OCI-M2 (cell line): Measurements from ENCODE around the gene PLD5.
"Not testable (repeated sequence)": the region's sequence is repeated elsewhere in the genome, so short reads cannot be mapped to it uniquely, and the experiment has no call there.

Experiments
- DNase-seq: peaks from one replicate; lab custom pipeline; 2025; ENCODE audit not compliant: unreplicated experiment; lab: John Stamatoyannopoulos, UW

PLD5 gene

DNA sequence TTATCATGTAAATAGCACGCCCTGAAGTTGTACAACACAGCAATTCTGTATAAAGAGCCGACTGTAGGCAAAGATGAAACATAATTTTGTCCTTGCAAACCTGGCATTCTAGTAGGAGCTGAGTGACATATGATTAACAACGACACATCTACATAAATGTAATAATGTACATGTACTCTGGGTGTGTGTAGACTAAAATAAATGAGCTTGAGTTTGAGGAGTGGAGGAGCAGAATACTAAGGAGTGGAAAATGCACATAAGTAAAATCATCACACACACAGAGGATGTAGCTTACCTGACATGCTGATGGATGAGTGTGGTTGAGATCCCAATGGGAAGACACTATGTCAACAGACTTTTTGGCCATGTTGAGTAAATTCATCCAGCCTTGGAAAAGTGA, 236.4 kb downstream of the PLD5 start:
- not testable (repeated sequence) for DNase-seq

DNA sequence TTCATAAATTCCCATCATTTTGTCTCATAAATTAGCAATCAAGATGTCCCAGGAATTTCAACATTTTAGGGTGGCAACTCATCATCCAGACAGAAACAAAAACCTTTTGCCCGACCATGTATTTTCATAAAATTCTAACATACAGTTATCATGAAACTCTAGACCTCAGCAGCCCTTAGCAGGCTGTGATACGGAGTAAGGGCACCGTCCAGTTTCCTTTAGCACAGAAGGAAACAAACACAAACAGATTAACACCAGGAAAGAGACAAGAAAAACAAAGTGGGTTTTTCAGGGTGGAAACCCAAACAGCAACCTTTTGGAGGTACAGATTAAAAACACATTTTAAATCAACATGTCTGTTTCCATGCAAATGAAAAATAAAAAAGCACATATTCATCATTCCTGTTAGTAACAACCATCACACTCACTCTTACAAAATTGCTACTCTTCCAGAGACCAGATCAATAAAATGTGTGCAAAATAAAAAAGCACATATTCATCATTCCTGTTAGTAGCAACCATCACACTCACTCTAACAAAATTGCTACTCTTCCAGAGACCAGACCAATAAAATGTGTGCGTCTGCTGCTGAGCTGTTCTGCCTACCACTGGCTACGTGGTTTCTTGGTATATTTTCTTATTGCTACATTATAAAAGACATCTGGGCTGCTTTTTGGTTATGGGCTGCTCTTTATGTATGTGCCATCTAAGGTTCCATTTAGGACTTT, 241.6 kb downstream of the PLD5 start:
- not testable (repeated sequence) for DNase-seq

DNA sequence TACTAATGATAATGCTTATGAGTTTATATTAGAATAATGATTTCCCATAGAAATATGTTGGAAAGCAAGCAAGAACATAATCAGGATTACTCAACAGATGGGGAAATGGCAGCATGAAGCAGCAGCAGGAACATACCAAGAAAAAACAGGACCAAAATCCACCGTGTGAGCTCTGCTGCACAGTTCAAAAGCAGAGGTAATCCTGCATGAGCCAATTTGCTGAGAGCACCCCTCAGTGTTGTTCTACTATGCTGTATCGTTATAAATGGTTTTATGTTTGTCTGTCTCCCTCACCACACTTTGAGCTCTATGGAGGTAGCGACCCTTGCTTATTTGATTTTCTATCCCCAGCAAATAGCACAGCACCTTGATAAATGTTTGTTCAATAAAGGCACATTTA, 246.1 kb downstream of the PLD5 start:
- not testable (repeated sequence) for DNase-seq

DNA sequence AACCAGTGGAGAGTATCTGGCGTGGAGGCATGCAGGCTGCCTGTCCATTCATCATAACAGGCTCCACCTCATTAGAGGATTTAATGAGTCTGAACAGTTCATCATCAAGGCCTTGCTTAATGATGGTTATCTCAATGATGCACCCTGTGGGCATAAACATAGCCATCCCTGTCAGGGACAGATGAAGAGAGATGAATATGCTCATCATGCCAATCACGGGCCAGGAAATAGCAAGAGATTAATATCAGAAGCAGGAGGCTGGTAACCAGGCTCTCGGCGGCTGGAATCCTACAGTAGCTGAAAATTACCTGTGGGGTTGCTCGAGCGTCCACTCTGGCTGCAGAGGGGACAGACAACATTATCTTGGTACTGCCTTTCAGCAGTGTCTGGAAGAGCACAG, 247.7 kb downstream of the PLD5 start:
- not testable (repeated sequence) for DNase-seq

DNA sequence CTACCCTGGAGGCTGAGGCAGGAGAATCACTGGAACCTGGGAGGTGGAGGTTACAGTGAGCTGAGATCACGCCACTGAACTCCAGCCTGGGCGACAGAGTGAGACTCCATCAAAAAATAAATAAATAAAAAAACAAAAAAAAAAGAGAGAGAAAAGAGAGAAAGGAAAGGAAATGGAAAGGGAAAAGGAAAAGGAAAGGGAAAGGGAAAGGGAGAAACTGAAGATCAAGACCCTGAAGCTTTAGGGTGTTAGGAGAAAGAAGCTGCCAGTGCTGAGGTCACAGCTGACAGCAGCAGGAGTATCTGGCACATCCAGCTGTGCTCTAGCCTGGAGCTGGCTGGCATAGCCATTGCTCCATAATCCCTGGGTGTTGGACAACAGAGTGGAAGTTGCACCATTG, 257.5 kb downstream of the PLD5 start:
- not testable (repeated sequence) for DNase-seq

DNA sequence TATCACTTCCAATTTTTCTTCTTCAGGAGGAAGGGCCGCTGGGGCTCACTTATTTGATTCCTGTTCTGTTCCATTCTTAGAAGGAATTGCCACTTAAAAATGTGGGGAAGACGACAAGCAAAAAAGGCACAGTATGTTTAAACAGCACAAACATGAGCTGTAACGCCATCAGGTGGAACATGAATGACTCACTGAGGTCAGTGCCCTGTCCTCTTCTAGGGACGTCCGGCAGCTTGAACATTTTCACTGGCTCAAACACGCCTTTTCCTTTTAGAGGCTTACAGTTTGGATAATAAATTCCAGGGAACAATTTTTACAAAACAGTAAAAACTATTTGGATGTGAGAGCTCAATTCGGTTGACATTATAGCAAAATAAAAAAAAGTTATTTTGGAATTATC, 260.1 kb downstream of the PLD5 start:
- not testable (repeated sequence) for DNase-seq

DNA sequence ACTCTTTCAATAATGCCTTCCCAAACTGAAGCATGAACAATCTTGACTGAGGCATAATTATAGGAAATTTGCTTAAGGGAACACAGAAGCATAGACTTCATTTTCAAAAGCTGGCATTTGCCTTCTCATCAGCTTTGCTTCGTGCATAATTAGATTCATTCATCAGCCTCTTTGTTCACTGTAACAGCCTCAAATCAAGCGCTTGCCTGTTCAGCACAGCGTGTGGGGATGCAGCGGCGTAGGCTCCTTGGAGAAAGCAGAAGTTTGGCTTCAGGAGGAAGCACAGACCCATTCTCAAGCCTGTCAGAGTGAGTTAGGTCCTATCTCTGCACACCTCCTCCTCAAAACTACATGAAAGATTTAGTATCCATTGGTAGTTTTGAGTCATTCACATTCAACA, 279.2 kb downstream of the PLD5 start:
- no peak for DNase-seq

DNA sequence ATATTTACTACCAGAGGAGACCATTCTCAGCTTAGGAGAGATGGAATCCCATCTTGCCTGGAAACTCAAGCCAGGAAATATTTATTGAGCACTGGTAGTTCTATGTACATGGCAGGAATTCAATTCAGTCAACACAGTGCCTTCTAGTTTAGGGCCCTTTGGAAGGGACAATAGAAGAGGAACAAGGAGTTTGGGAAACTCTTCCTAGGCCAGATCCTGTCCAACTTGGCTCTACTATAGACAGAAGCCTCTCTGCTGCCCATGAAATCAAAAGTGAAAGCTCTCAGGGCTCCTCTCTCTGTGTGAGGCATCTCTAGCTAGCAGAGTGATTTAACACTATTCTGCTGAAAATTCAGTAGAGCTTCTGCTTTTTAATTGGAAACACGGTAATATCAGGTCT, 281.0 kb downstream of the PLD5 start:
- no peak for DNase-seq

DNA sequence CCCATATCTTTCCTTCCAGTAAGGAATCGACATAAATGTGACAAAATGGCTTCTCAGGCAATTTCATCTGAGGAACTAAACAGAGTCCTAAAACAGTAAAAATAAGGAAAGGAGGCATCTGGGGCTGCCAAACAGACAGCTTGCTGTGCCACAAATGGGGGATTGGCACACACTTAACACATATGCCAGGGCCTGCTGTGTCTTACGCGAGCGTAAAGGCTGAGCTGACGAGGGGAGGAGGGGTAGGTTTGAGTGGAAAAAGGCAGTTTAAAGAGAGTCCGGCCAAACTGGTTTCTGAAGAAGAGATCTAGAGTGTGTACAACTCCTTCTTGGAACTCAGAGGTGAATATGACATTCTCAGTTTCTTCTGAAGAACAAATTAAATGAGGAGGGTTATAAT, 281.5 kb downstream of the PLD5 start:
- no peak for DNase-seq

DNA sequence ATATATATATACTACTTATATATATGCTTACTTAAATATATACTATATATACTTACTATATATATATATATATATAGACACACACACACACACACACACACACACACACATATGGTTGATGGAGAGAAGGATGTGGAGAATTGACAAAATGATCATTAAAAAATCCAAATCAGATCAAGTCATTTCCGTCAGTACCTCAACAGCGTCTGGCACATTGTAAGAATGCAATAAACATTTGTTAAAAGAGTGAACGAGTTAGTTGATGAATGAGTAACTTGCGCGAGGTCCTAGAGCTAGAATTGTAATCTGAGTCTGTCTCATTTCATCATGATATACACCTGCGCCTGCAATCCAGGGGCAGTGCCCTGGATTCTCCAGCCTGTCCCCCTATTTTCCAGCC, 282.6 kb downstream of the PLD5 start:
- no peak for DNase-seq

DNA sequence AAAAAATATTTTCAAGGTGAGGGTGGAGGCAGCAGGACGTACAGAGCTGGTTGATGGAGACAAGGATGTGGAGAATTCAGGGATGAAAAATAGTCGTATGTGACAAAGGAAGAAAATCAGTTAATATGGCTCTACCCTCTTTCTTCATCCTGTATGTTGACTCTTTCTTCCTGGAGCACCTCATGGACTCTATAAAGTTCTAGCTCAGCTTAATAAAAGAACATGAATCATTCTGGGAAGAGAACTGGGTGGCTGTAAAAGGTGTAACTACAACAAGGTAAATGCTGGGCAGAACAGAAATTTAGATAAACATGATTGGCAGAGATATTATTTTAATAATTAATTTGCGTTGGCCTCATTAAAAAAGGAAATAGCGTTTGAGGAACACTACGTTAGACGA, 283.8 kb downstream of the PLD5 start:
- no peak for DNase-seq

DNA sequence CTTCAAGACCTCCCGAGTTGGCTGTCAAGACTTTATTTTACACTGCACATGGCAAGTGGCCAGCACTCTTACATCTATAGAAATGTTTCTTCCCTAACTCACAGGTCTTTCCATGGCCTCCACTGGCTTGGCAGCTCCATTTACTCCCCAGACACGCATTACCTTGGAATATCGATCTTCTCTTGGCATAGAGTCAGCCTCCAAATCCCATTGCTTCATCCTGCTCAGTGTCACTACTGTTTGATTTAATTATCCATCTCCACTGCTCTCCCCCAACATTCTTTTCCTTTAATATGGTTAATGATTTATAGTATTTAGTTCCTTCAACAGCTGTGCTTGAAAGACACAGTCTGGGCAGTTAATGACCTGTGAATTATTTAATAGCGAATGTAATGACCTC, 284.4 kb downstream of the PLD5 start:
- no peak for DNase-seq

DNA sequence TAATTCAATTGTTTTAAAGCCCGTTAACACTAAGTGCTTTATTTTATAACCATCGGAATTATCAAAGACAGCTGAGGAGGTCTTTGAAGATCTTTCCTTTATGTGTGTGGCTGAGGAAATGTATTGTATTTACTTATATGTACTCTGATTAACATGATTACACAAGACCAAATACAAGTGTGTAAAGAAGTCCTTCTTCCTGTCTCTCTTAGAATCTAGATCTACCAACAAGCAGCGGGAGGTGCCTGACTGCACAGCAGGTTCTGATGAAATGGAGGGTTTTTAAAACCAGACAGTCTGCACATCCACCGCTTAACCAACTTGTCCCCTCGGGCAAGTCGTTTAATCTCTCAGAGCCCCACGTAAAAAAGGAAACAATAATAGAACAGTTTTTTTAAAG, 285.1 kb downstream of the PLD5 start:
- no peak for DNase-seq

DNA sequence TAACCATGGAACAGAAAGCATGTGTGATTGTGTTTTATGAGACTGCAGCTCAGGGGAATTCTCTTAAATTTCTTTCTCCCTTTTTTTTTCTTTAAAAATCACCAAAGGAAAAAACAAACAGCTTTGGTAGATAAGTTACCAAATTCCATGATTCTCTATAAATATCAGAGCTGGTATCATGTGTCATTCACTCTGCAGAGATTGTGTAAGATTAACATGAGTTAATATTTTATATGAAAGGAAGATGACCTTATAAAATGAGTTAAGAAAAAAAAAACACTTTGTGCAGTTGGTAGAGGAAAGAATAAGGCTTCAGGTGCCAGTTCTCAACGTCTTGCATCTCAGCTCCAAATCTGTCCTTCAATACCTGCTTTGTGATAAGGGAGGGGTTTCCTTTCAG, 287.4 kb downstream of the PLD5 start:
- DNase-seq, result no peak

DNA sequence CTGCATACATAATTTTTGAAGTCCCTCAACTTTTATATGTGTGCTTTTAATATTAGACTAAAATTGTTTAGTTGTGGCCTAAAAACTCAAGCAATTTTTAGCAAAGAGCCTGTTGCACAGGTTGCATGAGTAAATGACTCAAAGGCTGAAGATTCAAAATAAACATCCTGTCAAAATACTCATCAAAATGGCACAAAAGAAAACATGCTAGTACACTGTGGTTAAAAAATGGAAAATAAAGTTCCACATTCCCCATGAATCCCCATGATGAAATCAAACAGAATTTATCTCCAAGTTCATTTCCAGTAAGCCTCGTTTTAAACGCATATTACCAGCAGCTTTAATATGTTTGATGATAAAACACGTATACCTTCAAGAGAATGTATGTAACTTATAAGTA, 295.5 kb downstream of the PLD5 start:
- no peak for DNase-seq

DNA sequence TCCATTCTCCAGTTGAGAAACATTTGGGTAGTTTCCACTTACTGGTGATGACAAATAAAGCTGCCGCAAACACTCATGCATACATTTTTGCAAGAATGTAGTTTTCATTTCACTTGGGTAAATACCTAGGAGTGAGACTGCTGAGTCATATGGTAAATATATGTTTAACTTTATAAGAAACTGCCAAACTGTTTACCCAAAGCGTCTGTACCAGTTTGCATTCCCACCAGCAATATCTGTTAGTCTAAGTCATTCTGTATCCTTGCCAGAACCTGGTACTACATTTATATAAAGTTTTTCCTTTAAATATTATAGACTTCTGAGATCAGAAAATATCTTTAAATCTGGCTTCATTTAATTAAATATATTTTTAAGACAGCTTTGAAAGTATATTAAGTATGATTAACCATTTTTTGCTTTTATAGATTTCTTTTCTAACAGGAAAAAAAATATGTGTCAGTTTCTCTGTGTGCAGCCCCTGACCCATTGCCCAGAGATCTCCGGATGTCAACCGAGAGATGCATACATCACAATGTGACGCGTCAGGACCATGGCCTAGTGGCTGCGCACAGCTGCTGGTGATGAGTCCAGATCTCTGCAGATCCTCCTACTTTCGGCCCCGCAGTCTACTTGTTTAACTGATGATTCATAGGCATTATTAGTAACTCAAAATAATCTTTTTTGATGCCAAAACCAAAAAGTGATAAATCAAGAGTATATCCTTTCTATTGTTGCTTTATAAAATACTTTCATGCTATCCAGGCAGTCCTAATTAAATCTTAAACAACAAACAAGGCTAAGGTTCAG, 298.5 kb downstream of the PLD5 start:
- DNase-seq, result no peak

DNA sequence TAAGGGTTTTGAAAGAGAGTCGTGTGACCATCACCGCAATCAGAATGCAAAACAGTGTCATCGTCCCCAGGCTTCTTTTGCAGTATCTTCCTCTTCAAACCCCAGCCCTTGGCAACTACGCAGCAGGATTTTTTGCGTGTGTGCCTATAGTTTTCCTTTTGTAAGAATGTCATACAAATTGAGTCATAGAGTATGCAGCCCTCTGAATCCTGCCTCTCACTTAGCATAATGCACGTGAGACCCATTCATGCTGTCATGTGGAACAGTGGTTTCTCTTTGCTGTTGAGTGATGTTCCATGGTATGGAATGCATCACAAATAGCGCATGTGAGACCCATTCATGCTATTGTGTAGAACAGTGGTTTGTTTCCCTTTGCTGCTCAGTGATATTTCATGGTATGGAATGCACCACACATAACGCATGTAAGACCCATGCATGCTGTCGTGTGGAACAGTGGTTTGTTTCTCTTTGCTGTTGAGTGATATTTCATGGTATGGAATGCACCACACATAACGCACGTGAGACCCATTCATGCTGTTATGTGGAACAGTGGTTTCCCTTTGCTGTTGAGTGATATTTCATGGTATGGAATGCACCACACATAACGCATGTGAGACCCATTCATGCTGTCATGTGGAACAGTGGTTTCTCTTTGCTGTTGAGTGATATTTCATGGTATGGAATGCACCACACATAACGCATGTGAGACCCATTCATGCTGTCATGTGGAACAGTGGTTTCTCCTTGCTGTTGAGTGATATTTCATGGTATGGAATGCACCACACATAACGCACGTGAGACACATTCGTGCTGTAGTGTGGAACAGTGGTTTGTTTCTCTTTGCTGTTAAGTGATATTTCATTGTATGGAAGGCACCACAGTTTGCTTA, 299.4 kb downstream of the PLD5 start:
- DNase-seq, result not testable (repeated sequence)

DNA sequence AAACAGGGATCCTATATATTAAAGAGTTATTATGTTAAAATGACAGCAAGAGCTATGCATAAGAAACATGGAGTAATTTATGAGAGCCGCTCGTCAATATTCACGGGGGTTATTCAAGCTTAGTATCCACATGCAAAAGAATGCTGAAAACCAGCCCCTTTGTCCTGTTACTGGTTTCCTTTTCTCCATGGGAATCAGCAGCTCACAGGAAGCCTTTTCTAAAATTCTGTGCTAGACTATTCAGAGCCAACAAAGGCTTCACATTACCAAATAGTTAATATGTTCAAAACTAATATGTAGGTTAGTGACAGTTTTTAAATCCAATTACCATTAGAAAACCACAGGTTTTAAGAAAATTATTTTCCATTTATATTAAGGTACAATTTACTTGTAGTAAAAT, 300.0 kb downstream of the PLD5 start:
- no peak for DNase-seq

DNA sequence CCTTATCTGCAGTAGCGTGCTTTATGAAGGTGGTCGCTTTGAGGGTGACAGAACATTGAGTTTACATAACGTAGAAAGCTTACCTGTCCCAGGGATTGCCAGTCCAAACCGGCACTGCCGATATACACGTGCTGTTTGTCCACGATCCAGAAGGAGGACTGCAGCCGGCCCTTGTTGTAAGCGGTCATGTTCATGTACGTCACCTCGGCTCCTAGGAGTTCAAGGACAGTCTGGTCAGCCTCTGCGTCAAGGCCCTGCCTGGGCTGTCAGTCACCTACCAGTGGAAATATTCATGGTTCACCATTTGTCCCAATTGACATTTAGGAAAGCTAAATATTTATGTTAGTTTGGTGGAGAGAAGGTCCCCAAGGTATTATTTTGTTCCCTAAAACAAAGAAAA, 304.6 kb downstream of the PLD5 start:
- DNase-seq, result no peak

DNA sequence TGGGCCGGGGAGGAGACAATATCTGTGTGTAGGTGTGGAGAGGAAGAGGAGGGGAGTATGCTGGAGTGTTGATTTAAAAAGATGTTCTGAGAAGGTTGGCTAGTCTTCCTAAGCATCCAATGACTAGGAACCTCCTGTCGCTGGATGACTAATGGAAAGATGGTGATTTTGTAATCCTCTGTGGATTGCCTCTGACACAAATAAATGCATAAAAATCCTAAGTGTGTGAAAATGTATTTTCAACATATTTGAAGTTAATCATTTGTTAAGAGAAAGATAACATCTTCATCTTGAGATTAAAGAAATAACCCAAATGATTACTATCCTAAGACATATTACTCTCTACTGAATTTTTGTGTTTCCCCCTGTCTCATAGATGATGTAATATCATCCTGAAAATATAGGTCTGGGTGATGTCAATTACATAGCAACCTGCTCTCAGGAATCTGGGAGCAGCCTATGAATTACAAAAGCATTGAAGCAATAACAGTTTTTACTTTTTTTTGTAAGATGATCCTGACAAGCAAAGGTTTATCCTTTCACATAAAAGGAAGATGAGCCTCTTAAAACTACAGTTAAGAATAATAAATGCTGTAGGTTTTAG, 305.1 kb downstream of the PLD5 start:
- DNase-seq, result no peak

DNA sequence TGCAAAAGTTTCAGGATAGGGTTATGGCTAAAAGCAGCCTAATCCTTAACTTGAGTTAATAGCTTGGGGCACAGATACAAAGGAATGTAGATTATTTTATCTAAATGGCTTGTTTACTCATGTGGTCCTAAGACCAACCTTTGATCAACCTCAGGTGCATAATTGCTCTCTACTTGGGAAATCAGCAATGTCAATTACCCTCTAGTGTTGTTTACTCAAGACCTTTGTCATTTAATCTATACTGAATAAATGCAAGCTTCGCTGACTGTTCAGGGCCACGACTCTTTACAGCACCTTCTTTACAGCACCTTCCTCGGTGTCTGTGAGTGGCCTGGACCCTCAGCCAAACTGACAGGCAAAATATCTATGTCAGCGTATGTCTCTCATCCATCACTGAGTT, 308.1 kb downstream of the PLD5 start:
- DNase-seq, result no peak
